HL-60 (cell line): Measurements from ENCODE around the gene SLC35F6.
"Not testable (repeated sequence)": the region's sequence is repeated elsewhere in the genome, so short reads cannot be mapped to it uniquely, and the experiment has no call there.

Experiments
- DNase-seq, 2 experiments: peaks; one replicate each; pipeline ENCODE4 v3.0.0-alpha.2; 2010 to 2020; ENCODE audit warnings: low read depth in 1 of 2, low spot score in 1 of 2
- H3K27ac ChIP-seq: fragments of 250-450 bp; sonication (Bioruptor Pico); replicated peaks from 2 replicates; pipeline ENCODE4 v1.5.1; 2020; ENCODE audit warnings: mild to moderate bottlenecking, moderate library complexity
- H3K27me3 ChIP-seq: fragments of 250-450 bp; sonication (Bioruptor Pico); 2 replicates; pipeline ENCODE4 v1.5.1; 2021; ENCODE audit warnings: mild to moderate bottlenecking, moderate library complexity; ENCODE audit not compliant: insufficient read depth, poor library complexity, severe bottlenecking
- H3K4me3 ChIP-seq: replicated peaks from 2 replicates; pipeline ENCODE4 v1.5.1; 2011; ENCODE audit warnings: mild to moderate bottlenecking, control low read depth, low read length; ENCODE audit not compliant: insufficient read depth
- CTCF ChIP-seq: IDR thresholded peaks from one replicate; pipeline ENCODE4 v1.5.1; 2011; ENCODE audit warnings: low read length, control low read depth, inconsistent platforms; ENCODE audit not compliant: insufficient read depth
- GABPA ChIP-seq: IDR thresholded peaks from 2 replicates; pipeline ENCODE4 v1.6.1; 2012; ENCODE audit warnings: low read depth
- POLR2AphosphoS5 ChIP-seq: IDR thresholded peaks from 2 replicates; pipeline ENCODE4 v1.6.1; 2012; ENCODE audit warnings: low read depth
- REST ChIP-seq: IDR thresholded peaks from 2 replicates; pipeline ENCODE4 v1.6.1; 2012; ENCODE audit warnings: low read depth; ENCODE audit not compliant: insufficient replicate concordance
- SPI1 ChIP-seq: IDR thresholded peaks from 2 replicates; pipeline ENCODE4 v1.6.1; 2012; ENCODE audit warnings: low read depth, mild to moderate bottlenecking, borderline replicate concordance

SLC35F6 gene

GRCh38 chr2:26811791-26812694, 48.0 kb downstream of the SLC35F6 start:
- H3K27ac ChIP-seq, result no peak overlapping the region
- TF ChIP-seq CTCF, result no peak
- TF ChIP-seq POLR2AphosphoS5, result no peak
- no peak for TF ChIP-seq SPI1
- TF ChIP-seq REST, result no peak
- TF ChIP-seq GABPA, result no peak
- DNase-seq, result no peak
- H3K4me3 ChIP-seq, result no peak overlapping the region
- H3K27me3 ChIP-seq, result peaks cover 3% of the 10 kb centered on the region

- no peak for DNase-seq
- Histone ChIP-seq H3K27me3 (peaks cover 3% of the 10 kb centered on the region), H3K4me3 (no peak overlapping the region), H3K27ac (no peak overlapping the region)
- TF ChIP-seq GABPA (no peak), POLR2AphosphoS5 (no peak), REST (no peak), CTCF (no peak), SPI1 (no peak)
Measured at GRCh38 chr2:26812731-26813130, 48.6 kb downstream of the SLC35F6 start.

GRCh38 chr2:26814072-26814765, 50.1 kb downstream of the SLC35F6 start:
- not testable (repeated sequence) for H3K27ac ChIP-seq, H3K4me3 ChIP-seq, H3K27me3 ChIP-seq, DNase-seq

- DNase-seq, result no peak
- Histone ChIP-seq H3K27me3 (peaks cover 3% of the 10 kb centered on the region), H3K27ac (no peak overlapping the region), H3K4me3 (no peak overlapping the region)
- TF ChIP-seq REST, result no peak
- TF ChIP-seq CTCF, result no peak
- no peak for TF ChIP-seq GABPA
- no peak for TF ChIP-seq POLR2AphosphoS5
- no peak for TF ChIP-seq SPI1
Measured at GRCh38 chr2:26816893-26817292, 52.8 kb downstream of the SLC35F6 start.
